H9 (cell line): Measurements from ENCODE around the gene EIF4E2. TPM values are rescaled to one million over a fixed set of nuclear protein-coding genes. Genes with fewer than 3 reads are reported as not detected.

ENCODE experiments used
- DNase-seq: peaks from one replicate; pipeline ENCODE4 v3.0.0-alpha.2; 2017
- H2AFZ ChIP-seq: one replicate; pipeline ENCODE4 v1.6.1; 2013; ENCODE audit warnings: mild to moderate bottlenecking, low read length, control low read depth, moderate library complexity
- H2AK5ac ChIP-seq: 2 replicates; pipeline ENCODE4 v1.6.1; 2013; ENCODE audit warnings: low read length, control low read depth, mixed read lengths; ENCODE audit not compliant: insufficient read length
- H2BK120ac ChIP-seq: one replicate; pipeline ENCODE4 v1.6.1; 2013; ENCODE audit warnings: low read depth, mild to moderate bottlenecking, low read length, control low read depth, inconsistent platforms; ENCODE audit not compliant: poor library complexity, severe bottlenecking
- H2BK12ac ChIP-seq: 2 replicates; pipeline ENCODE4 v1.6.1; 2013; ENCODE audit warnings: low read length, control low read depth, mixed read lengths, low read depth; ENCODE audit not compliant: insufficient read length
- H2BK15ac ChIP-seq: 2 replicates; pipeline ENCODE4 v1.6.1; 2013; ENCODE audit warnings: low read depth, low read length, control low read depth
- H2BK20ac ChIP-seq: one replicate; pipeline ENCODE4 v1.6.1; 2013; ENCODE audit warnings: low read depth, mild to moderate bottlenecking, low read length, control low read depth, inconsistent platforms; ENCODE audit not compliant: poor library complexity, severe bottlenecking
- H2BK5ac ChIP-seq: 2 replicates; pipeline ENCODE4 v1.6.1; 2013; ENCODE audit warnings: low read length, control low read depth, mixed read lengths; ENCODE audit not compliant: insufficient read length
- H3K14ac ChIP-seq: 2 replicates; pipeline ENCODE4 v1.6.1; 2013; ENCODE audit warnings: low read length, control low read depth; ENCODE audit not compliant: insufficient read depth
- H3K18ac ChIP-seq: 2 replicates; pipeline ENCODE4 v1.6.1; 2013; ENCODE audit warnings: low read depth, mild to moderate bottlenecking, mixed read lengths, low read length, control low read depth; ENCODE audit not compliant: insufficient read length
- H3K23ac ChIP-seq: 2 replicates; pipeline ENCODE4 v1.6.1; 2013; ENCODE audit warnings: low read length, control low read depth, mixed read lengths, low read depth; ENCODE audit not compliant: insufficient read length
- H3K23me2 ChIP-seq: 2 replicates; pipeline ENCODE4 v1.6.1; 2013; ENCODE audit warnings: low read depth, mild to moderate bottlenecking, mixed read lengths, low read length, control low read depth; ENCODE audit not compliant: insufficient read length, poor library complexity, severe bottlenecking
- H3K27ac ChIP-seq: 2 replicates; pipeline ENCODE4 v1.5.1; 2013; ENCODE audit warnings: low read length, control low read depth, mixed read lengths, low read depth; ENCODE audit not compliant: insufficient read length
- H3K27me3 ChIP-seq: 2 replicates; pipeline ENCODE4 v1.6.1; 2013; ENCODE audit warnings: low read length, control low read depth, inconsistent platforms; ENCODE audit not compliant: insufficient read depth
- H3K4ac ChIP-seq: 2 replicates; pipeline ENCODE4 v1.6.1; 2013; ENCODE audit warnings: low read depth, mild to moderate bottlenecking, control low read depth, inconsistent platforms, low read length, moderate library complexity
- H3K4me1 ChIP-seq: 2 replicates; pipeline ENCODE4 v1.6.1; 2013; ENCODE audit warnings: low read length, control low read depth, inconsistent platforms; ENCODE audit not compliant: insufficient read depth
- H3K4me2 ChIP-seq: 2 replicates; pipeline ENCODE4 v1.6.1; 2013; ENCODE audit warnings: low read length, control low read depth, mixed read lengths; ENCODE audit not compliant: insufficient read length, insufficient read depth
- H3K56ac ChIP-seq: 2 replicates; pipeline ENCODE4 v1.6.1; 2013; ENCODE audit warnings: low read depth, mild to moderate bottlenecking, mixed read lengths, low read length, control low read depth; ENCODE audit not compliant: insufficient read length
- H3K79me1 ChIP-seq: 2 replicates; pipeline ENCODE4 v1.6.1; 2013; ENCODE audit warnings: low read depth, mild to moderate bottlenecking, moderate library complexity, low read length, control low read depth, inconsistent platforms; ENCODE audit not compliant: insufficient read depth, poor library complexity, severe bottlenecking
- H3K79me2 ChIP-seq: 2 replicates; pipeline ENCODE4 v1.6.1; 2013; ENCODE audit warnings: low read length, control low read depth, inconsistent platforms; ENCODE audit not compliant: insufficient read depth
- H3K9ac ChIP-seq: 2 replicates; pipeline ENCODE4 v1.6.1; 2013; ENCODE audit warnings: low read length, control low read depth, mixed read lengths; ENCODE audit not compliant: insufficient read length; ENCODE audit errors: extremely low read depth
- H3K9me3 ChIP-seq: one replicate; pipeline ENCODE4 v1.6.1; 2013; ENCODE audit warnings: low read depth, low read length, inconsistent platforms; ENCODE audit not compliant: control insufficient read depth
- H3T11ph ChIP-seq: one replicate; pipeline ENCODE4 v1.6.1; 2013; ENCODE audit warnings: mild to moderate bottlenecking, low read length, control low read depth, inconsistent platforms
- H4K20me1 ChIP-seq: one replicate; pipeline ENCODE4 v1.6.1; 2013; ENCODE audit not compliant: control insufficient read depth, insufficient read length, insufficient read depth
- H4K5ac ChIP-seq: 2 replicates; pipeline ENCODE4 v1.6.1; 2013; ENCODE audit warnings: low read depth, mild to moderate bottlenecking, mixed read lengths, low read length, control low read depth; ENCODE audit not compliant: insufficient read length
- H4K8ac ChIP-seq: replicated peaks from 2 replicates; pipeline ENCODE4 v1.6.1; 2013; ENCODE audit warnings: low read length, control low read depth, mixed read lengths, low read depth; ENCODE audit not compliant: insufficient read length
- H4K91ac ChIP-seq: 2 replicates; pipeline ENCODE4 v1.6.1; 2013; ENCODE audit warnings: low read depth, mild to moderate bottlenecking, moderate library complexity, mixed read lengths, low read length, control low read depth; ENCODE audit not compliant: insufficient read length
- H3K27ac Mint-ChIP-seq, 3 experiments: 2 replicates in 2 of 3; 3 replicates in 1 of 3; pipeline ENCODE4 v1.8.0; 2020 to 2021; ENCODE audit warnings: mixed read lengths in 3 of 3, mild to moderate bottlenecking in 1 of 3, moderate library complexity in 1 of 3
- H3K27me3 Mint-ChIP-seq: 2 replicates; pipeline ENCODE4 v1.8.0; 2021; ENCODE audit warnings: low read depth, mild to moderate bottlenecking, moderate library complexity, mixed read lengths
- H3K36me3 Mint-ChIP-seq, 3 experiments: 2 replicates in 2 of 3; 3 replicates in 1 of 3; pipeline ENCODE4 v1.8.0; 2020 to 2021; ENCODE audit warnings: low read depth in 3 of 3, mixed read lengths in 3 of 3; ENCODE audit not compliant: insufficient read depth in 1 of 3
- H3K4me1 Mint-ChIP-seq, 2 experiments: 2 replicates each; pipeline ENCODE4 v1.8.0; 2020; ENCODE audit warnings: mixed read lengths in 2 of 2
- H3K4me3 Mint-ChIP-seq, 2 experiments: 2 replicates in 1 of 2; 3 replicates in 1 of 2; pipeline ENCODE4 v1.8.0; 2020 to 2021; ENCODE audit warnings: mild to moderate bottlenecking in 2 of 2, mixed read lengths in 2 of 2, moderate library complexity in 1 of 2
- H3K9me3 Mint-ChIP-seq, 2 experiments: 2 replicates in 1 of 2; 3 replicates in 1 of 2; pipeline ENCODE4 v1.8.0; 2020; ENCODE audit warnings: mild to moderate bottlenecking in 2 of 2, mixed read lengths in 2 of 2, moderate library complexity in 1 of 2
- CTCF ChIP-seq: fragments of 200-600 bp; sonication (generic); conservative IDR thresholded peaks from 3 replicates; pipeline ENCODE4 v1.8.0; 2021; ENCODE audit warnings: antibody characterized with exemption, mild to moderate bottlenecking
- WGBS: extraction: QIAGEN DNeasy Blood & Tissue Kit; methylation state at CpG from one replicate; pipeline ENCODE4 v1.1.7; 2013; ENCODE audit warnings: missing lambda C conversion rate, low lambda C conversion rate, mixed read lengths; ENCODE audit not compliant: insufficient read length; ENCODE audit errors: extremely low coverage; 5-methylcytosine and 5-hydroxymethylcytosine counted together
- total RNA-seq: library from RNA; stranded (reverse); gene quantifications from 2 replicates; pipeline ENCODE4 v1.2.1, GENCODE V29; 2021

Gene EIF4E2
- total RNA-seq, 1 experiment from 2014 or later = 109 TPM

DNA sequence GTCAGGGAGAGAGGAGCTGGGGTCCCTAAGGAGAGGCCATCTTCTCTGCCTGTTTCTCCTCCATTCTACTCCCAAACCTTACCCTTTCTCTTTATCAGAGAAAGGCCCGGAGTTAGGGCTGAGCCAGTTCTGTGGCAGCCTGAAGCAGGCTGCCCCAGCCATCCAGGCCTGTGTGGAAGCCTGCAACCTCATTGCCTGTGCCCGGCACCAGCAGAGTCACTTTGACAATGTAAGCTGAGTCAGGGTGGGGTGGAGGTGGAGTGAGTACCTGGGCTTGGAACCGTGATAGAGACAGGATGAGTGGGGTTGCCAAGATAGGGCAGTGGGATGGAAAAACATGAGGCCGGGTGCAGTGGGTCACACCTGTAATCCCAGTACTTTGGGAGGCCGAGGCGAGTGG lies 5.8 kb upstream of the EIF4E2 start:
- no peaks in the 10 kb centered on the region; the same call in 1 of the 2 replicates for H3K27me3 ChIP-seq
- no peaks in the 10 kb centered on the region for H3K9me3 ChIP-seq
- H2BK5ac ChIP-seq = no peak overlapping the region
- no peaks in the 10 kb centered on the region for H3K4me1 ChIP-seq
- H2AK5ac ChIP-seq = no peak overlapping the region
- no peak overlapping the region for H3K9ac ChIP-seq
- H4K8ac ChIP-seq = no peak overlapping the region
- peaks cover 32% of the 10 kb centered on the region in 3 experiments for H3K36me3 Mint-ChIP-seq
- H2BK20ac ChIP-seq = no peak overlapping the region
- H3K27me3 Mint-ChIP-seq = peaks cover 2% of the 10 kb centered on the region; the same call in 1 of the 2 replicates
- H3K79me1 ChIP-seq = no peaks in the 10 kb centered on the region
- no peak overlapping the region for H3K14ac ChIP-seq
- H3K79me2 ChIP-seq = no peaks in the 10 kb centered on the region
- no peak overlapping the region for H3K4ac ChIP-seq
- no peak overlapping the region for H3K56ac ChIP-seq
- H3K4me1 Mint-ChIP-seq = peaks cover 4 to 9% of the 10 kb centered on the region in 2 experiments
- H4K20me1 ChIP-seq = no peaks in the 10 kb centered on the region
- no peak overlapping the region for H2BK120ac ChIP-seq
- H3K4me3 Mint-ChIP-seq = no peak overlapping the region; a peak in 1 of 5 replicates
- TF ChIP-seq CTCF = no peak
- no peak overlapping the region for H3K4me2 ChIP-seq
- no peak overlapping the region for H3K27ac ChIP-seq
- DNase-seq = no peak
- H2BK12ac ChIP-seq = no peak overlapping the region
- H3K27ac Mint-ChIP-seq = peak overlapping the region in 1 of 3 experiments; percentile 59; a peak in 1 of 7 replicates
- no peak overlapping the region for H2AFZ ChIP-seq
- H2BK15ac ChIP-seq = no peak overlapping the region
- H4K91ac ChIP-seq = no peak overlapping the region
- H4K5ac ChIP-seq = no peak overlapping the region
- H3T11ph ChIP-seq = no peak overlapping the region
- H3K23me2 ChIP-seq = no peaks in the 10 kb centered on the region
- H3K23ac ChIP-seq = no peak overlapping the region
- H3K9me3 Mint-ChIP-seq = peaks cover 13% of the 10 kb centered on the region in 2 experiments
- no CpG with 5 or more reads among the region's 6 CpGs for WGBS
- H3K18ac ChIP-seq = no peak overlapping the region
